T-helper 2 cell (primary cell): Measurements from ENCODE around the gene OTC.

Source experiments
- DNase-seq, 5 experiments: peaks; one replicate each; pipeline versions ENCODE4 v3.0.0 to v3.0.0-alpha.2; 2012 to 2022
- total RNA-seq, 2 donors: gene quantifications; one replicate each; lab custom pipeline; 2026; lab: John Stamatoyannopoulos, UW

OTC gene
- 0 reads per million in 2 donors for total RNA-seq

GRCh38 chrX:38352362-38352761, at the start of gene OTC:
OTC (plus strand) TSS chrX:38352604; CDS start chrX:38352697, 93 bp downstream.
- no peak for DNase-seq

- DNase-seq, result no peak
Observed at GRCh38 chrX:38304010-38304409, 48.4 kb upstream of the OTC start.

- DNase-seq, result no peak
Observed at GRCh38 chrX:38305971-38306370, 46.4 kb upstream of the OTC start.

- no peak for DNase-seq
Observed at GRCh38 chrX:38311743-38312142, 40.7 kb upstream of the OTC start.

- DNase-seq, result no peak
Observed at GRCh38 chrX:38312436-38312835, 40.0 kb upstream of the OTC start.

- DNase-seq, result no peak
Observed at GRCh38 chrX:38313190-38313589, 39.2 kb upstream of the OTC start.

- DNase-seq, result no peak
Observed at GRCh38 chrX:38315186-38315585, 37.2 kb upstream of the OTC start.

- no peak for DNase-seq
Observed at GRCh38 chrX:38318196-38318595, 34.2 kb upstream of the OTC start.

GRCh38 chrX:38318606-38319005, 33.8 kb upstream of the OTC start:
- no peak for DNase-seq

- no peak for DNase-seq
Observed at GRCh38 chrX:38320819-38321218, 31.6 kb upstream of the OTC start.

GRCh38 chrX:38326086-38326485, 26.3 kb upstream of the OTC start:
- DNase-seq, result no peak

- peak; percentile 74 to 94 (median 87) for DNase-seq
Observed at GRCh38 chrX:38327007-38327774, 25.2 kb upstream of the OTC start, which contains the start of gene RPGR. RPGR (minus strand) TSS chrX:38327509; CDS start chrX:38327367, 142 bp downstream.

- DNase-seq, result no peak
Observed at GRCh38 chrX:38327775-38328081, 24.7 kb upstream of the OTC start.

GRCh38 chrX:38332505-38332904, 19.9 kb upstream of the OTC start:
- no peak for DNase-seq

GRCh38 chrX:38335382-38335781, 17.0 kb upstream of the OTC start:
- no peak for DNase-seq

GRCh38 chrX:38336538-38337240, 15.7 kb upstream of the OTC start:
- DNase-seq, result no peak

- no peak for DNase-seq
Observed at GRCh38 chrX:38341442-38341841, 11.0 kb upstream of the OTC start.

- no peak for DNase-seq
Observed at GRCh38 chrX:38342853-38343778, 9.3 kb upstream of the OTC start.

- DNase-seq, result no peak
Observed at GRCh38 chrX:38346150-38346549, 6.3 kb upstream of the OTC start.

GRCh38 chrX:38347136-38347535, 5.3 kb upstream of the OTC start:
- peak in 1 of 5 experiments; percentile 15 for DNase-seq

- DNase-seq, result no peak
Observed at GRCh38 chrX:38351346-38351745, 1.1 kb upstream of the OTC start.

GRCh38 chrX:38356401-38356800, 4.0 kb downstream of the OTC start:
- no peak for DNase-seq
